VCaP (cell line): ENCODE results near the gene GRB10.

Experiments used
- H3K27ac ChIP-seq: fragments of 450-650 bp; 2 replicates; pipeline ENCODE4 v1.5.1; 2017
- TF ChIP-seq, protein P1 (sequence below): fragments of 450-650 bp; conservative IDR thresholded peaks from 2 replicates; pipeline ENCODE4 v1.5.1; 2017; ENCODE audit warnings: mild to moderate bottlenecking, moderate library complexity

Gene GRB10

DNA sequence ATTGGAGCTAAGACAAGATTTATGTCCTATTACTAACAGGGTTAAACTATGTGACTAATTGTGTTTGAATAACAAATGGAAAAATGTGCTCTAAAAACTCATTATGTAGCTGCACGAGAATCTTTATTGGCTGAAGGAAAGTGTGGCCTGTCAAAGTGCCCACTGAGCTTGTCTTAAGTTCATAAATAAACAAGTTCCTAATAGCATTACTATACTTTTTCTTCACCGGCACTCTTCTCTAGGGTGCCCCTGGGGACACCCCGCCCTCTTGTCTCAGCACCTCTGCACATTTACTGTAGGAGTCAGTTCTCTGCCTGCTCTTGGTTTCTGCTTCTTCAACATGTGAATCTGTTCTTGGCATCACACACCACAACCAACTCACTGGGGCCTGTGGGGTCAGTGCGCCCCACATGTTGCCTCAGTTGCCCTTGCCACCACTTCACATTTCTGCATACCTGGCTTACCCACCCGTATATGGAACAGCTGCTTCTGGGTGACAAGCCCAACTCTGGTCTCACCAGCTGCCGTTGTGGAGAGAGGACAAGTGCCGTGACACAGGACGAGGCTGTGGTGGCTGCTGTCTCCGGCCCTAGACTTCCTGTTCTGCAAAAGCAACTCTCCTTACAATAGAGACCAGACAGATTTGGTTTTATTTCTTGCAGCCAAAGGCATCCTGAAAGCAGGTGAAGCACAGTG, 121.2 kb downstream of the GRB10 start:
- TF ChIP-seq, protein P1, sequence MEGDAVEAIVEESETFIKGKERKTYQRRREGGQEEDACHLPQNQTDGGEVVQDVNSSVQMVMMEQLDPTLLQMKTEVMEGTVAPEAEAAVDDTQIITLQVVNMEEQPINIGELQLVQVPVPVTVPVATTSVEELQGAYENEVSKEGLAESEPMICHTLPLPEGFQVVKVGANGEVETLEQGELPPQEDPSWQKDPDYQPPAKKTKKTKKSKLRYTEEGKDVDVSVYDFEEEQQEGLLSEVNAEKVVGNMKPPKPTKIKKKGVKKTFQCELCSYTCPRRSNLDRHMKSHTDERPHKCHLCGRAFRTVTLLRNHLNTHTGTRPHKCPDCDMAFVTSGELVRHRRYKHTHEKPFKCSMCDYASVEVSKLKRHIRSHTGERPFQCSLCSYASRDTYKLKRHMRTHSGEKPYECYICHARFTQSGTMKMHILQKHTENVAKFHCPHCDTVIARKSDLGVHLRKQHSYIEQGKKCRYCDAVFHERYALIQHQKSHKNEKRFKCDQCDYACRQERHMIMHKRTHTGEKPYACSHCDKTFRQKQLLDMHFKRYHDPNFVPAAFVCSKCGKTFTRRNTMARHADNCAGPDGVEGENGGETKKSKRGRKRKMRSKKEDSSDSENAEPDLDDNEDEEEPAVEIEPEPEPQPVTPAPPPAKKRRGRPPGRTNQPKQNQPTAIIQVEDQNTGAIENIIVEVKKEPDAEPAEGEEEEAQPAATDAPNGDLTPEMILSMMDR, result no peak
- no peak overlapping the region for H3K27ac ChIP-seq

DNA sequence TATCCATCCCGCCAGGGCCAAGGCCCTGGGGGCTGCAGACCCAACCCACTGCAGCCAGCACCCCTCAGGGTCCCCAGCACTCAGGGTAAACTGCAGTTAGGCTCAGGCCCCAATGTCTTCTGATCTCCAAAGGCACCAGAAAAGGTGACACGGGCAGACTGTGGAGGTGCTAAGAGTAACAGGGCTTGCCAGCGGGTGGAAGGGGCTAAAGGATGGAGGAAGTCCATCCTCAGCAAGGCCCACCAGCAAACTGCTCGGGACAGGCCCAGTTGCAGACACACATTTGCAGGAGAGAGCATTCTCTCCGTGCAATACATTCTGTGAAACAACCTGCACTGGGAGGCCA, 121.9 kb downstream of the GRB10 start:
- TF ChIP-seq, protein P1, result no peak
- no peak overlapping the region for H3K27ac ChIP-seq

DNA sequence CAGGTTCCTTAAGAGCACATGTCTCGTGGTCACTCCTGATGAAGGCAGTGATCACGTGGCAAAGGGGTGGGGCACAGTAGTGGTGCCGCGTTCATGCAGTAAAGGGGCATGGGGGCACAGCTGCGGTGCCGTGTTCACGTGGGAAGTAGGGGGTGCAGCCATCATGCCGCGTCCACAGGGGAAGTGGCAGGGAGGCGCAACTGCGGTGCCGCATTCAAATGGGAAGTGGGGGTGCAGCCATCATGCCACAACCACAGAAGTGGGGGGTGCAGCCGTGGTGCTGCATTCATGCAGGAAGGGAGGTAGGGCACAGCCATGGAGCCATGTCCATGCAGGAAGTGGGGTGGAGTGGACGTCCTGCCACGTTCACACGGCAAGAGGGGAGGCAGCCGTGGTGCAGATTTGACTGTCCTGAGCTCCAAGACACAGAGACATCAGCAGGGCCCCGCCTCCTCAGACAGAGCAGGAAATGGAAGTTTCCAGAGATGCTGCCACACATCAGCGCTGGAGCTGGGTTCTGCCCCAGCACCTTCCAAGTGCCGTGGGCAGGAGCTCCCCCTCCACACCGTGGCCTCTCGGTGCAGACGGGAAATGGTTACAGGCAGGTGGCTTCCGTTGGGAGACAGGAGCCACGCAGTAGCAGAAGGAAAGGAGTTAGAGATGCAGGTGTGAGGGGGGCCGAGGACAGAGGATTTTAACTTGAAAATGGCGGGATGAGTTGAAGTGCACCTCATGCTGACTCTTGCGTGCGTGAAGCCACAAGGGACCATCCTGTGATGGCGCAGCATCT, 122.5 kb downstream of the GRB10 start:
- H3K27ac ChIP-seq, result no peak overlapping the region
- TF ChIP-seq, protein P1, result no peak

DNA sequence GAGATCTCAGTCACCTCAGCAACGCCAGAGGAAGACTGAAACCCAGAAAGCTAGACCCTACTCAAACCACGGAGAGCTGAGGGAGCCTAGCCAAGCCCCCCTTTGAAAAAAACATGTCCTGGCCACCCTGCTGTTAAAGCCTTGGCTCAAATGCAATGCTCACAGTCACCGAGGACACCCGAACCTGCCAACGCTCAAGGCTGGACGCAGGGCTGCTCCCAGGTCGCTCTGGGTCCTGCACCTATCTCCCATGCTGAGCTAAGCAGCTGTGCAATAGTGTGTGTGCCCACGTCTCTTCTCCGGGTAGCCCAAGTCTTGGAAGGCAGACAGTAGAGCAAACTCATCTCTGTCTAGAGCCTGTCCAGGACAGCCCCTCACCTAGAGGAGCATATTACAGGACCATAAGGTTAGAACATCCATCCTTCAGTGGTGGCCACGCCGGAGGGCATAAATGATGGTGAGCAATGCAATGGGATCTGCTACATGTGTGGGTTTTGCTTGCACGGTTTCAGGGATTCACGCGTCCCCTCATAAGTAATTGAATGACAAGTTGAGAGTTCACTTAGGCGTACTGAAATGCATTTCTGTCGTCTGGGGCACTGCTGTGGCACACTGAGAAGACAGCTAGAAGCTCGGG, 123.2 kb downstream of the GRB10 start:
- TF ChIP-seq, protein P1, result no peak
- H3K27ac ChIP-seq, result no peak overlapping the region

DNA sequence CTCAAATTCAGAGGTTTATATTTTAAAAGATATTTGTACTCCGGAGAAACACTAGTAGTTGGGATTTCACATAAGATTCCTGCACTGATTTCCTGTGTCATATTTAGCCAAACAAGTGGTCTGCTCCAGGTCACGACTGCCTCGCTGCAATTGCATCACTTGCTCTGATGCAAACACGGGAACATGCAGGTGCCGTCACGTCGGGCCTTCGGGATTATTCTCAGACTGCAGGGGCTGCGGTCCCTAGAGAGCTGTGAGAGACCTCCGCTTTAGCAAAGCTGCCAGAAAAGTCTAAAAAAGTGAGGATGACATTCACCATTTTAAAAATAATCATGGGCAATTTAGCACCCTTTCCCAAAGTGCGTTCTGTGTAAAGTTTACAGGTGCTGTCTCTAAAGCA, 124.0 kb downstream of the GRB10 start:
- no peak overlapping the region; the same call in 1 of the 2 replicates for H3K27ac ChIP-seq
- TF ChIP-seq, protein P1, result no peak

DNA sequence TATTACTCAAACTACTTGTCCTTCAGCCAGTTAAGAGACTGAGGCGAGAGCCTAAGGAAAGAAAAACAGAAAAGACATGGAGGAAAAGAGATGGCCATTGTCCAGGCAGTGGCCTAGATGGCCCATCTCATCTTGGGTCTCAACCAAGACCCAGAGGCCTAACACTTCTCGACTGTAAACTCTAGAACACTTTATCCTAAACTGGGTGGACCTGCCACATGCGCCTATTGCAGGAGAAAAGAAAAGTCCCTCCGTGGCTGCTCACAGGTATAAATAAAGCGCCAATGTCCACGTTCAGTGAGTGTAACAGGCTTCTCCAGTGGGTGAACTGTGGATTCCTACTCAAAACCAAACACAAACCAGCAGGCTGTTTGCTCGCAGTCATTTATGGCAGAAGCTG, 124.8 kb downstream of the GRB10 start:
- TF ChIP-seq, protein P1, result no peak
- peak overlapping the region; percentile 43; the same call in 1 of the 2 replicates for H3K27ac ChIP-seq

DNA sequence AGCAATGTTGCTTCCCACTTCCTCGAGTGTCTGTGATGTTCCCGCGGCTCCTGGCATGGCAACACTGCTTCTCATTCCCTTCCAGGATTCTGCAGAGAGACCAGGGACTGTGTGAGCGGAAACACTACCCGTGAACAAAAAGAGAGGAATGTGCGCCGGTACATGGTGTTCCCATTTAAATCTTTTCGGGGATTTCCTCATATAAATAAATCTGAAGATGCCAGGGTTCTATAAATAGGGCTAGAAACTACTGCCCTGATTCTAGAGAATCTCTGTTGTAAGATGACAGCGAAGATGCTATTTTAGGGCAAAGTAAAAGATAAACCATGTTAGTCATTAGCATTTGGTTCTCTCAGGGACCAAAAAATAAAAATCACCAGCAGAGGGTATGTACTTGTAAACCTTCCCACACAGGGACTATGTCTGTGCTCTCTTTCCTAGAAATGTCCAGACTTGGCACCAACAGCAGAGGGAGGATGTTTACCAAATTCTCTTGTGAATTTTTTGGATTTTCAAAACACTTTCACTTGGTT, 125.3 kb downstream of the GRB10 start:
- TF ChIP-seq, protein P1, result peak; percentile 14; the same call in 1 of the 2 replicates

More for the DNA sequence above, 125.3 kb downstream of the GRB10 start:
- H3K27ac ChIP-seq, result peak overlapping the region; percentile 43; the same call in 1 of the 2 replicates
